Measurements from ENCODE around the gene FNDC4.
A peak's percentile ranks its signal among the peaks of the same experiment; 100 is the strongest.
"Not testable (repeated sequence)": the region's sequence is repeated elsewhere in the genome, so short reads cannot be mapped to it uniquely, and the experiment has no call there.

FNDC4 gene, protein sequence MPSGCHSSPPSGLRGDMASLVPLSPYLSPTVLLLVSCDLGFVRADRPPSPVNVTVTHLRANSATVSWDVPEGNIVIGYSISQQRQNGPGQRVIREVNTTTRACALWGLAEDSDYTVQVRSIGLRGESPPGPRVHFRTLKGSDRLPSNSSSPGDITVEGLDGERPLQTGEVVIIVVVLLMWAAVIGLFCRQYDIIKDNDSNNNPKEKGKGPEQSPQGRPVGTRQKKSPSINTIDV

DNA sequence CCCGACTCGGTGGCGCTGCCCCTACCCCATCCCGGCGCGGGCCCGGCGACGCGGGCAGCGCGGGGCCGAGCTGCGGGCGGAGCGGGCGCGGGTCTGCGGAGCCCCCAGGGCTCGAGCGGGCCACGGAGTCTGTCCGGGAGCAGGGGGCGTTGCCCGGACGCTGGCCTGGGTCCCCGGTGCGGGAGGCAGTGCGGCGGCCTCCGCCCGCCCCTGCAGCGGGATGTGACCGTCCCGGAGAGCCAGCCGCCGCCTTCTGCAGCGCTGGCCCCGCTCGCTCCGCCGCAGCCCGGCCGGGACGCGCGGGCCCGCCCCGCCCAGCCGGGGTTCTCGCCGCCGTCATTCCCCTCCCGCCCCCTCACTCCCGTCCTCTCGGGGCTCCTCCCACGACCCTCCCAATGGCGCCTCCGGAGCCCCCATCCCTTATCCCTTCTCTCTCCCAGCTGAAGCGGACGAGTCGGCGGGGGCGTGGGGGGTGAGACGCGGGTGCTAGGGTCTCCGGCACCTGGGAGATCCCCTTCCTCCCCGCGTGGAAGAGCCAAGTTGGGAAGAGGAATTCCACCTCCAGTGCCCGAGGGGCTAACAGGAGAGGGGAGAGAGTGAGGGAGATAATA lies at the start of gene FNDC4:
FNDC4 (minus strand) TSS at position 257 of the 611 bp plus-strand sequence. CDS start 521 bp downstream, outside the sequence.
- peak; percentile 25 for DNase-seq (ENCODE audit: low spot score)

- no peak for DNase-seq (ENCODE audit: low spot score)
Observed at GRCh38 chr2:27544143-27544821, 49.3 kb upstream of the FNDC4 start.

DNA sequence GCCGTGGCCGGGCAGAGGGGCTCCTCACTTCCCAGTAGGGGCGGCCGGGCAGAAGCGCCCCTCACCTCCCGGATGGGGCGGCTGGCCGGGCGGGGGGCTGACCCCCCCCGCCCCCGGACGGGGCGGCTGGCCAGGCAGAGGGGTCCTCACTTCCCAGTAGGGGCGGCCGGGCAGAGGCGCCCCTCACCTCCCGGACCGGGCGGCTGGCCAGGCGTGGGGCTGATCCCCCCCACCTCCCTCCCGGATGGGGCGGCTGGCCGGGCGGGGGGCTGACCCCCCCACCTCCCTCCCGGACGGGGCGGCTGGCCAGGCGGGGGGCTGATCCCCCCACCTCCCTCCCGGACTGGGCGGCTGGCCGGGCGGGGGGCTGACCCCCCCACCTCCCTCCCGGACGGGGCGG lies 44.6 kb upstream of the FNDC4 start:
- not testable (repeated sequence) for DNase-seq (ENCODE audit: low spot score)

- DNase-seq (ENCODE audit: low spot score): not testable (repeated sequence)
Observed at GRCh38 chr2:27538839-27539450, 43.9 kb upstream of the FNDC4 start.

GRCh38 chr2:27537287-27537686 lies 42.3 kb upstream of the FNDC4 start:
- DNase-seq (ENCODE audit: low spot score): no peak

- no peak for DNase-seq (ENCODE audit: low spot score)
Observed at GRCh38 chr2:27531983-27532382, 37.0 kb upstream of the FNDC4 start.

DNA sequence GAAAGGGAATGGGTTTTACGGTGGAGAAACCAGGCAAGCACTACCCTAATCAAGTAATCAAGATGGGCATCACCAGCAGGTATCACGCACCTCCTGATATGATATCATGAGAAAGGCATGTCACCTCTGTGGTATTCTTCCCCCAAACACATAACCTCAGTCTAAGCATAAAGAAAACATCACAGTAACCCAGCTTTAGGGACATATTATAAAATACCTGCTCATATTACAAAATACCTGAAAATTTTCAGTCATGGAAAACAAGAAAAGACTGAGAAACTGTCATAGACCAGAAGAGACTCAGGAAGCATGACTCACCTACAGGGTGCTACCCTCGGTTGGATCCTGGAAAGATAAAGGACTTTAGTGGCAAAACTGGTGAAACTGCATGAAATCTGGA lies 32.2 kb upstream of the FNDC4 start:
- DNase-seq (ENCODE audit: low spot score): no peak

- DNase-seq (ENCODE audit: low spot score): no peak
Observed at GRCh38 chr2:27522400-27522945, 27.5 kb upstream of the FNDC4 start.

- no peak for DNase-seq (ENCODE audit: low spot score)
Observed at GRCh38 chr2:27520316-27520715, 25.3 kb upstream of the FNDC4 start.

- DNase-seq (ENCODE audit: low spot score): no peak
Observed at GRCh38 chr2:27518782-27519113, 23.7 kb upstream of the FNDC4 start.

DNA sequence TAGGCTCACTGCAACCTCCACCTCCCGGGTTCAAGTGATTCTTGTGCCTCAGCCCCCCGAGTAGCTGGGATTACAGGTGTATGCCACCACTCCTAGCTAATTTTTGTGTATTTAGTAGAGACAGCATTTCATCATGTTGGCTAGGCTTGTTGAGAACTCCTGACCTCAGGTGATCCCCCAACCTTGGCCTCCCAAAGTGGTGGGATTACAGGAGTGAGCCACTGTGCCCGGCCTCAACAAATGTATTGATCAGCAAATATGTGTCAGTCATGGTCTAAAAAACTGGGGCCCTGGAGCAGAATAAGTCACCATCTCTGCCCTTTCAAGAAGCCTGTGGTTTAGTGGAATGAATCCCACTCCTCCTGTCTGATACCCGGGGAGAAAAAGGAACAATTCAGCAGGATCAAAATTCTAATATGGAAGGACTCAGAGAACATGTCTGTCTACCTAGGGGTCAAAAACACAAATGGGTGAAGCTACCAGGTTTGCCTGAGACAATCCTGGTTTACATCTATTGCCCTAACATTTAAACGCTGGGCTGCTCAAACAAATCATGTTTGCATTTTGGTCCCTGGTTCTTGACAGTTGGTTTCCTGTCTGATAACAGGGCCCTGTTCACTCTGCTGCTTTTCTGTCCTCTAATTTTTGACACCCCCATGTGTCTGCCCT lies 23.2 kb upstream of the FNDC4 start:
- no peak for DNase-seq (ENCODE audit: low spot score)

GRCh38 chr2:27509326-27509725 lies 14.3 kb upstream of the FNDC4 start:
- no peak for DNase-seq (ENCODE audit: low spot score)

DNA sequence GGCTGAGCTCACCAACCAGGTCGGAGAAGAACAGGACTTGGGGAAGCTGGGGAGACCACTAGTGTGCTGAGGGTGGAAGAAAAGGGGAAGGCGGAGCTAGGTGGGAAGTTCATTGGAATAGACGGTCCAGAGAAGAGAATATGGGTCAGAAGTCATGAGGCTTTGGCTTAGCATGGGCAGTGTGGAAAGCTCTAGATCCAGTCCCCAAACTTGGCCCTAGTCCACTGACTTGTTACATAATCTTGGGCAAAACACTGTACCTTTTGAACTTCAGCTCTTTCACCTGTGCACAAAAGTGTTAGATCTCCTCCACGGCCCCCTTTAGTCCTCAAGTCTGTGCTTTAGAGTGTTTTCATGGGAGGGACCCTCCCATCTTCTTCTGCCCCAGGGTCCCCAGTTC lies 12.3 kb upstream of the FNDC4 start:
- no peak for DNase-seq (ENCODE audit: low spot score)

- DNase-seq (ENCODE audit: low spot score): no peak
Observed at GRCh38 chr2:27506587-27506986, 11.6 kb upstream of the FNDC4 start.

- no peak for DNase-seq (ENCODE audit: low spot score)
Observed at GRCh38 chr2:27502142-27502541, 7.1 kb upstream of the FNDC4 start.

DNA sequence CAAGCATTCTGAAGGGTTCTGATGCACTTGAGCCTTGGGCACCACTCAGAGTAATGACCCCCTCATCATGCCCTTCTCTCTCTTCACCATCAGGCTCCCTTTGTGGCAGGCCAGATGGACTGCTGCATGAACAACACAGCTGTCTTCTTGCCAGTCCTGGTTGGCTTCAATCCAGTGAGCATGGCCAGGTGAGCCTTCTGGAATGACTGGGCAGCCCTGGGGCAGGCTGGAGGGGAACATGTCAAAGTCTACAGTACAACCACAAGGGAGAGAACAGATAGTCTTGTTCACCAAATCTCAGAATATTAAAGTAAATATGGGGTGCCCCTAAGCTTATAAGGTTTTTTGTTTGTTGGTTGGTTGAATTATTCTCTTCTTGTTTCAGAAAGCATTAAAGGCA lies 6.0 kb upstream of the FNDC4 start:
- no peak for DNase-seq (ENCODE audit: low spot score)

DNA sequence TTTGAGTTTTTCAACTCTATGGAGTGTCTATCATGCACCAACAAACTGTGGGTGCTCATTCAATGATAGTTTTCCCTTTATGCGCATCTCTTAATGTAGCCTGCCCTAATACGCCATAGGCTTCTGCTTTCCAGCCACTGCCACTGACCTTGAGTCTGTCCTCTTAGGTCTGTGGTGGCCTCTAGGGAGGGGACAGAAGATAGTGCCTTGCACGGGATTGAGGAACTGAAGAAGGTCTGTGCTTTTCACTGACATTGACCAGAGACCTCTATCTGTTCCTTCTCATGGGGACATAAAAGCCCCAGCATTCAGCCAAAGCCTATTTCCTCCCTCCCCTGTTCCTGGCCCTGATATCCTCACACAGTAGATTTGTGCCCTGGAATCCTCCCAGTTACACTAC lies 4.0 kb upstream of the FNDC4 start:
- DNase-seq (ENCODE audit: low spot score): no peak

DNA sequence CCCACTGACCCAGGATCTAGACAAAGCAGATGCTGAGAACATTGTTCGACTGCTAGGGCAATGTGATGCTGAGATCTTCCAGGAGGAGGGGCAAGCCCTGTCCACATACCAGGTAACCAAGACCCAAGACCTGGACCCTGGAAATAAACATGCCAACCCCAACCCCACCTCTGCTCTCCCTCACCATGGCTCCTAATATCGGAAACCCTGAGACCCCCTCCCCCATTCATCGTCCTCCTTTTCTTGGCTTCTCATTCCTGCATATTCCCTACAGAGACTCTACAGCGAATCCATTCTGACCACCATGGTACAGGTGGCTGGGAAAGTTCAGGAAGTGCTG lies 2.3 kb upstream of the FNDC4 start:
- DNase-seq (ENCODE audit: low spot score): no peak

GRCh38 chr2:27496357-27497287 lies 1.6 kb upstream of the FNDC4 start, which contains the start of gene GCKR:
TSS of gene GCKR (plus strand) at chr2:27496839. CDS start at chr2:27496905, 66 bp downstream.
- no peak for DNase-seq (ENCODE audit: low spot score)

DNA sequence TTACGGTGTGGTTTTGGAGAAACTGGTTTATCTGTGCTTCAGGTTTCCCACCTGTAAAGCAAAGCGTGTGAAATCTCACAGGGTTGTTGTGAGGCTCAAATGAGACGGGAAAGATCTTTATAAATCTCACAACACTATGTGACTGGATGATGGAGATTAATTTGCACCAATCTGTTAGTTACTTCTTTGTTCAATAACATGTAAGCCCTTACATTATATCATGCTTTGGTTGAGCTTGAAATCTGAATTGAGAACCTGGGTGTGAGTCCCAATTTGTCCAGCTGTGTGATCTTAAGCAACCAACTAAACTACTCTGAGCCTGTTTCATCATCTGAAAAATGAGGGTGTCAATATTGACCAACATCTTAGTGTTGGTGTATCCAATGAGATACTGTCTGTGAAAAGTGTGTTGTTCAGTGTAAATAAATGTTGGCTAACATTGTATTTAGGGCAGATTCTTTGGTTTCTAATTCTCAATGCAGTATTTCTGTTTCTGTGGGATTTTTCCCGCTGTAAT lies 898 bp upstream of the FNDC4 start:
- no peak for DNase-seq (ENCODE audit: low spot score)
